NCI-H1930 (cell line): ENCODE data around the gene SHE.

Experiments used
- DNase-seq, 2 experiments: peaks; one replicate each; lab custom pipeline; 2025; lab: John Stamatoyannopoulos, UW

SHE gene

GRCh38 chr1:154446789-154447188 is 55.4 kb downstream of the SHE start:
- no peak for DNase-seq

- DNase-seq, result no peak
Observed at GRCh38 chr1:154446292-154446691, 55.9 kb downstream of the SHE start.

GRCh38 chr1:154445040-154445472 is 57.2 kb downstream of the SHE start:
- DNase-seq, result no peak

GRCh38 chr1:154443274-154444013 is 58.8 kb downstream of the SHE start:
- DNase-seq, result no peak

GRCh38 chr1:154442006-154442740 is 60.0 kb downstream of the SHE start:
- DNase-seq, result no peak

- DNase-seq, result no peak
Observed at GRCh38 chr1:154441241-154441888, 60.8 kb downstream of the SHE start.

- DNase-seq, result no peak
Observed at GRCh38 chr1:154440036-154440804, 62.0 kb downstream of the SHE start.

GRCh38 chr1:154436433-154436832 is 65.8 kb downstream of the SHE start:
- no peak for DNase-seq

GRCh38 chr1:154435599-154436200 is 66.5 kb downstream of the SHE start:
- DNase-seq, result no peak

GRCh38 chr1:154434346-154435085 is 67.7 kb downstream of the SHE start:
- DNase-seq, result no peak

- no peak for DNase-seq
Observed at GRCh38 chr1:154433161-154433764, 68.9 kb downstream of the SHE start.

GRCh38 chr1:154431586-154432373 is 70.4 kb downstream of the SHE start:
- DNase-seq, result no peak

GRCh38 chr1:154430903-154431302 is 71.3 kb downstream of the SHE start:
- DNase-seq, result no peak

- no peak for DNase-seq
Observed at GRCh38 chr1:154429841-154430611, 72.2 kb downstream of the SHE start.
